Activated T-helper 1 cell treated with anti-CD3 and anti-CD28 coated beads, Interleukin-12 subunit alpha, Interleukin-12 subunit beta, Interleukin-2, Interleukin-4 antibody, amounts not matched to agents 30 ng/mL and 10 ng/mL and 1 ng/mL, durations not matched to agents 14 hours and 24 hours and 36 hours (primary cell): ENCODE results near the gene PIK3C2G. TPM values are rescaled to one million over a fixed set of nuclear protein-coding genes. Genes with fewer than 3 reads are reported as not detected.
"Not testable (repeated sequence)": the region's sequence is repeated elsewhere in the genome, so short reads cannot be mapped to it uniquely, and the experiment has no call there.

Experiments used
- DNase-seq: peaks from one replicate; pipeline ENCODE4 v3.0.0; 2021; ENCODE audit warnings: low spot score
- H3K27ac Mint-ChIP-seq: one replicate; pipeline ENCODE4 v1.8.0; 2021; ENCODE audit warnings: mild to moderate bottlenecking, mixed read lengths
- H3K27me3 Mint-ChIP-seq: one replicate; pipeline ENCODE4 v1.8.0; 2022; ENCODE audit warnings: mild to moderate bottlenecking, moderate library complexity, mixed read lengths; ENCODE audit not compliant: insufficient read depth
- H3K36me3 Mint-ChIP-seq: one replicate; pipeline ENCODE4 v1.8.0; 2021; ENCODE audit warnings: low read depth, mixed read lengths
- H3K4me1 Mint-ChIP-seq: one replicate; pipeline ENCODE4 v1.8.0; 2021; ENCODE audit warnings: low read depth, mixed read lengths
- H3K4me3 Mint-ChIP-seq: one replicate; pipeline ENCODE4 v1.8.0; 2021; ENCODE audit warnings: mild to moderate bottlenecking, moderate library complexity, mixed read lengths
- H3K9me3 Mint-ChIP-seq: one replicate; pipeline ENCODE4 v1.8.0; 2021; ENCODE audit warnings: mixed read lengths
- intact Hi-C: fragments of 100-400 bp; cut with micrococcal nuclease; formaldehyde crosslinking; loops from one replicate; pipeline ENCODE4 v1.15.1; 2024
- total RNA-seq: library from RNA; stranded (reverse); gene quantifications from 2 replicates; pipeline ENCODE4 v1.2.3, GENCODE V29; 2022

PIK3C2G gene
- total RNA-seq, 1 donor from 2014 or later, result not detected

GRCh38 chr12:18479256-18479655 is 217.9 kb downstream of the PIK3C2G start:
- intact Hi-C loops, result no loop called here
- H3K27me3 Mint-ChIP-seq, result no peaks in the 10 kb centered on the region
- no peak overlapping the region for H3K4me3 Mint-ChIP-seq
- no peaks in the 10 kb centered on the region for H3K4me1 Mint-ChIP-seq
- no peak for DNase-seq
- no peaks in the 10 kb centered on the region for H3K36me3 Mint-ChIP-seq
- H3K9me3 Mint-ChIP-seq, result no peaks in the 10 kb centered on the region
- no peak overlapping the region for H3K27ac Mint-ChIP-seq

- DNase-seq, result no peak
- no peak overlapping the region for H3K4me3 Mint-ChIP-seq
- no peaks in the 10 kb centered on the region for H3K36me3 Mint-ChIP-seq
- no peaks in the 10 kb centered on the region for H3K4me1 Mint-ChIP-seq
- peaks cover 5% of the 10 kb centered on the region for H3K9me3 Mint-ChIP-seq
- H3K27me3 Mint-ChIP-seq, result no peaks in the 10 kb centered on the region
- intact Hi-C loops, result no loop called here
- H3K27ac Mint-ChIP-seq, result no peak overlapping the region
These were observed 221.3 kb downstream of the PIK3C2G start for GRCh38 chr12:18482601-18483120.

GRCh38 chr12:18483698-18484325 is 222.5 kb downstream of the PIK3C2G start:
- intact Hi-C loops, result no loop called here
- peaks cover 5% of the 10 kb centered on the region for H3K9me3 Mint-ChIP-seq
- H3K4me3 Mint-ChIP-seq, result no peak overlapping the region
- H3K27ac Mint-ChIP-seq, result no peak overlapping the region
- no peaks in the 10 kb centered on the region for H3K36me3 Mint-ChIP-seq
- H3K27me3 Mint-ChIP-seq, result no peaks in the 10 kb centered on the region
- DNase-seq, result no peak
- no peaks in the 10 kb centered on the region for H3K4me1 Mint-ChIP-seq

- H3K36me3 Mint-ChIP-seq, result no peaks in the 10 kb centered on the region
- intact Hi-C loops, result no loop called here
- H3K27me3 Mint-ChIP-seq, result no peaks in the 10 kb centered on the region
- no peak overlapping the region for H3K4me3 Mint-ChIP-seq
- peaks cover 5% of the 10 kb centered on the region for H3K9me3 Mint-ChIP-seq
- no peak overlapping the region for H3K27ac Mint-ChIP-seq
- DNase-seq, result no peak
- no peaks in the 10 kb centered on the region for H3K4me1 Mint-ChIP-seq
These were observed 224.7 kb downstream of the PIK3C2G start for GRCh38 chr12:18486036-18486435.

- no peak for DNase-seq
- H3K36me3 Mint-ChIP-seq, result no peaks in the 10 kb centered on the region
- intact Hi-C loops, result no loop called here
These were observed 226.2 kb downstream of the PIK3C2G start for GRCh38 chr12:18487509-18487908.

GRCh38 chr12:18492372-18493025 is 231.2 kb downstream of the PIK3C2G start:
- H3K4me3 Mint-ChIP-seq, result no peak overlapping the region
- intact Hi-C loops, result no loop called here
- no peaks in the 10 kb centered on the region for H3K36me3 Mint-ChIP-seq
- no peaks in the 10 kb centered on the region for H3K9me3 Mint-ChIP-seq
- H3K27ac Mint-ChIP-seq, result no peak overlapping the region
- no peaks in the 10 kb centered on the region for H3K27me3 Mint-ChIP-seq
- no peaks in the 10 kb centered on the region for H3K4me1 Mint-ChIP-seq
- DNase-seq, result no peak

More at GRCh38 chr12:18487509-18487908, 226.2 kb downstream of the PIK3C2G start:
- no peak overlapping the region for H3K4me3 Mint-ChIP-seq
- H3K27me3 Mint-ChIP-seq, result no peaks in the 10 kb centered on the region
- H3K27ac Mint-ChIP-seq, result no peak overlapping the region
- peaks cover 5% of the 10 kb centered on the region for H3K9me3 Mint-ChIP-seq
- no peaks in the 10 kb centered on the region for H3K4me1 Mint-ChIP-seq

GRCh38 chr12:18496156-18496555 is 234.8 kb downstream of the PIK3C2G start:
- Mint-ChIP-seq H3K27ac (no peak overlapping the region), H3K4me1 (no peaks in the 10 kb centered on the region), H3K36me3 (no peaks in the 10 kb centered on the region), H3K9me3 (peaks cover 6% of the 10 kb centered on the region), H3K27me3 (no peaks in the 10 kb centered on the region), H3K4me3 (no peak overlapping the region)
- intact Hi-C loops, result no loop called here
- no peak for DNase-seq

- H3K4me3 Mint-ChIP-seq, H3K36me3 Mint-ChIP-seq, H3K4me1 Mint-ChIP-seq, H3K27me3 Mint-ChIP-seq, intact Hi-C loops, H3K9me3 Mint-ChIP-seq, H3K27ac Mint-ChIP-seq, DNase-seq: not testable (repeated sequence)
These were observed 238.8 kb downstream of the PIK3C2G start for GRCh38 chr12:18500160-18500574.

GRCh38 chr12:18500736-18501135 is 239.4 kb downstream of the PIK3C2G start:
- H3K4me3 Mint-ChIP-seq, H3K36me3 Mint-ChIP-seq, H3K27ac Mint-ChIP-seq, H3K27me3 Mint-ChIP-seq, H3K4me1 Mint-ChIP-seq, intact Hi-C loops, DNase-seq: not testable (repeated sequence)
- peaks cover 11% of the 10 kb centered on the region for H3K9me3 Mint-ChIP-seq

GRCh38 chr12:18502422-18502968 is 241.2 kb downstream of the PIK3C2G start:
- Mint-ChIP-seq H3K9me3 (peaks cover 13% of the 10 kb centered on the region), H3K4me3 (no peak overlapping the region), H3K27me3 (no peaks in the 10 kb centered on the region), H3K27ac (no peak overlapping the region), H3K4me1 (no peaks in the 10 kb centered on the region), H3K36me3 (no peaks in the 10 kb centered on the region)
- DNase-seq, result no peak
- intact Hi-C loops, result no loop called here

- no peak overlapping the region for H3K4me3 Mint-ChIP-seq
- no peak for DNase-seq
- intact Hi-C loops, result no loop called here
- no peaks in the 10 kb centered on the region for H3K4me1 Mint-ChIP-seq
- no peak overlapping the region for H3K27ac Mint-ChIP-seq
- H3K27me3 Mint-ChIP-seq, result no peaks in the 10 kb centered on the region
- H3K9me3 Mint-ChIP-seq, result peaks cover 40% of the 10 kb centered on the region
- peaks cover 1% of the 10 kb centered on the region for H3K36me3 Mint-ChIP-seq
These were observed 260.1 kb downstream of the PIK3C2G start for GRCh38 chr12:18521461-18521860.

- intact Hi-C loops, result no loop called here
- no peak overlapping the region for H3K4me3 Mint-ChIP-seq
- H3K4me1 Mint-ChIP-seq, result no peaks in the 10 kb centered on the region
- no peaks in the 10 kb centered on the region for H3K27me3 Mint-ChIP-seq
- H3K36me3 Mint-ChIP-seq, result peaks cover 1% of the 10 kb centered on the region
- no peak overlapping the region for H3K27ac Mint-ChIP-seq
- H3K9me3 Mint-ChIP-seq, result peaks cover 43% of the 10 kb centered on the region
- DNase-seq, result no peak
These were observed 261.5 kb downstream of the PIK3C2G start for GRCh38 chr12:18522806-18523205.

GRCh38 chr12:18542497-18542896 is 281.2 kb downstream of the PIK3C2G start:
- H3K36me3 Mint-ChIP-seq, DNase-seq, H3K4me3 Mint-ChIP-seq, H3K9me3 Mint-ChIP-seq, intact Hi-C loops, H3K27ac Mint-ChIP-seq, H3K27me3 Mint-ChIP-seq, H3K4me1 Mint-ChIP-seq: not testable (repeated sequence)
